Superior temporal gyrus (tissue), 1 donor: ENCODE measurements around the gene EXD3.

Experiments
- DNase-seq: peaks from one replicate; pipeline ENCODE4 v3.0.0-alpha.2; 2016; ENCODE audit errors: extremely low spot score

EXD3 gene

DNA sequence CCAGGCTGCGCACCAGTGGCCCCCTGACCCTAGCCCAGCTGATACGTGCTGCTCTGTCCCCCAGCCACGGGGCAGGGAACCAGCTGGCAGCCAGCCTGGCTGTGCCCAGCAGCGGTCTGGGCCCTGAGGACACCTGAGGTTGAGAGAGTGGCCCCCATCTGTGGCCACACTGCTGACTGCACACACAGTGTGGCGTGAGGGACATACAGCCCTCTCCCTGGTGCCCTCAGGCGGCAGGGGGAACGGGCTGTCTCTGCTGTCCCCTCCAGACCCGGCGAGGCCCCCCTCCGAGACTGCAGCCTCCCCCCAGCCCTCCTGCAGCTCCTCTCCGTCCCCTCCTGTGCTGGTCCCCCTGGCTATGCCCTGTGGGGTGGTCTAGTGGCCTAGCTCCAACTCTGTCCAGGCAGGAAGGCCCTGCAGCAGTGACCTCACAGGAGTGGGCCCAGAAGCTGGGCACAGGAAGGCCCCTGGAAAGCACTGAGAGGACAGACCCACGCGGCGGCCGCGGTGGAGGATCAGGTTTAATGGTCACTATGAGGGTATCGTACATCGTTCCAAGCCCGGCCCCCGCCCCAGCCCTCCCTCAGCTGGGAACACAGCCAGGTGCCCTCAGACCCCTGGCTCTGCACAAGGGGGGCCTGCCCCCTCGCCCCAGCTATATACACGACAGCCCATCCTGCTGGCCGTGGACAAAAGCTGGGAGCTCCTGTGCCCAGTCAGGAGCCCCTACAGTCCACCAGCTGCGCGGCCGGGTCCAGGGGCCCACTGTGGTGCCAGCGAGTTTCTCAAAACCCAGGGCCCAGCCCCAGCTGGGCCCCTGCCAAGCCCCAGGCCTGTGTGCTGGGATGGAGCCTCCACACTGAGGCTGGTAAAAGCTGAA is 25.0 kb upstream of the EXD3 start:
- no peak for DNase-seq

- no peak for DNase-seq
Observed at GRCh38 chr9:137446851-137447471, 24.0 kb upstream of the EXD3 start.

DNA sequence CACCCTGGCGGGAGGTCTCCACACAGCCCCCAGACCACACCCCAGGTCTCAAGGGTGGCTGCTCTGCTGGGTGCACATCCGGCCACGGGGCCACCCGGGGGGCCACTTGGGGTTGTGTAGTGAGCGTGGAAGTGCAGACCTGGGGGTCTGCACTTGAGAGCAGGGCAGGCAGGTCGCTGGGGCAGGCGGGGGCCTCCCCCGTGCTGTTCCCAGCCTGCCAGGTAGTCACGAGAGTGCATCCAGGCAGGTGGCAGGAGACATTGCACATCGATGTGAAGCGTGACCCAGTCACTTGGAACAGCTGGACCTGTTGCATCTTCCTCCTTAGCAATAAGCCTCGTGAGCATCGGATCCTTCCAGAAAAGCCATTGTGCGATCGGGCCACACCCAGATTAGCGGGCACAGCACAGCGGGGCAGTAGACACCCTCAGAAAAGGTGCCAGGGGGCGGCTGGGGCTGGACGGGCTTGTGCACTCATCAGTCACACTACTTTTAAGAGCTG is 23.0 kb upstream of the EXD3 start:
- DNase-seq: no peak

GRCh38 chr9:137445275-137445807 is 22.4 kb upstream of the EXD3 start:
- peak; percentile 83 for DNase-seq

DNA sequence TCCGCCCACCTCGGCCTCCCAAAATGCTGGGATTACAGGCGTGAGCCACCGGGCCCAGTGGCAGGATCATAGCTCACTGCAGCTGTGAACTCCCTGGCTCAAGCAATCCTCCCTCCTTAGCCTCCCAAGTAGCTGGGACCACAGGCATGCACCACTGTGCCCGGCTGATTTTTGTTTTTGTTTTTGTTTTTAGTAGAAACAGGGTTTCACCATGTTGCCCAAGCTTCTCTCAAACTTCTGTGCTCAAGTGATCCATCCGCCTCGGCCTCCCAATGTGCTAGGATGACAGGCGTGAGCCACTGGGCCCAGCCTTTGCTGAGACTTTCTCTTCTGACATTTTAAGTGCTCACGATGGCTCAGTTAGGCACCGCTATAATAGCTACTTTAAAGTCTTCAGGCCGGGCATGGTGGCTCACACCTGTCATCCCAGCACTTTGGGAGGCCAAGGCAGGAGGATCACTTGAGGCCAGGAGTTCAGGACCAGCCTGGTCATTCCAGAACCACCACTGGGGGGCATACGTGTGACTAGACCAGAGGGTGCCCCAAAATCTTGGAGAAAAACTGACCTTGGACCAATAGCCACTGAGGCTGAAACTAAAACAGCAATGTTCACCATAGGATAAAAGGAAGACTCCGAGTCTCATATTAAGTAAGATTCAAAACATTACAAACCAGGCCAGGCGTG is 21.3 kb upstream of the EXD3 start:
- no peak for DNase-seq

- no peak for DNase-seq
Observed at GRCh38 chr9:137441935-137442321, 19.0 kb upstream of the EXD3 start.

GRCh38 chr9:137441289-137441934 is 18.4 kb upstream of the EXD3 start, which contains the start of gene ENTPD8:
TSS of gene ENTPD8 (minus strand) at chr9:137441357. CDS start at chr9:137438285, 3,072 bp downstream.
- no peak for DNase-seq

DNA sequence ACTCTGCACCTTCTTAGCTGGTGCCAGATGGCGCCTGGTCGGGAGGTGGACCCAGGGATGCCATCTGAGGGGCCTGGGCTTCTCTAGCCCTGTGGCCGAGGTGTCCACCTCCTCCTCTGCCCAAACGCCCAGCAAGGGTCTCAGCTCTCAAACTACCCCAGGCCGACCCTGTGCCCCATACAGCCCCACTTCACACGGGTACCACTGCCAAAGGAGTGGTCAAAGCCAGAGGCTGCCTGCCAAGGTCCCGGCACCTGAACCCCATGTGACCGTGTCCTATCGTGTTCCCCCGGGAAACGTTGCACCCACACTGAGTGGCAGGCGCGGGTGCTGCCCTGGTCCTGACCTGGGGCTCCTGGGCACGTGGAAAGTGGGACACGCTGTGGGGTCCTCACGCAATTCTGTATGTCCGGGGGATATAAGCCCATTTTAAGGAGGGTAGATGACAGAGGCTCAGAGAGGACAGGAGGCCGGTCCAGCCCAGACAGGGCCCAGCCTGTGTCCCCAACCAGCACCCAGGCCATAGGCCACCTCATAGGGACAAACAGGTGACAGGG is 16.3 kb upstream of the EXD3 start:
- DNase-seq: no peak

- no peak for DNase-seq
Observed at GRCh38 chr9:137438591-137439157, 15.7 kb upstream of the EXD3 start.

DNA sequence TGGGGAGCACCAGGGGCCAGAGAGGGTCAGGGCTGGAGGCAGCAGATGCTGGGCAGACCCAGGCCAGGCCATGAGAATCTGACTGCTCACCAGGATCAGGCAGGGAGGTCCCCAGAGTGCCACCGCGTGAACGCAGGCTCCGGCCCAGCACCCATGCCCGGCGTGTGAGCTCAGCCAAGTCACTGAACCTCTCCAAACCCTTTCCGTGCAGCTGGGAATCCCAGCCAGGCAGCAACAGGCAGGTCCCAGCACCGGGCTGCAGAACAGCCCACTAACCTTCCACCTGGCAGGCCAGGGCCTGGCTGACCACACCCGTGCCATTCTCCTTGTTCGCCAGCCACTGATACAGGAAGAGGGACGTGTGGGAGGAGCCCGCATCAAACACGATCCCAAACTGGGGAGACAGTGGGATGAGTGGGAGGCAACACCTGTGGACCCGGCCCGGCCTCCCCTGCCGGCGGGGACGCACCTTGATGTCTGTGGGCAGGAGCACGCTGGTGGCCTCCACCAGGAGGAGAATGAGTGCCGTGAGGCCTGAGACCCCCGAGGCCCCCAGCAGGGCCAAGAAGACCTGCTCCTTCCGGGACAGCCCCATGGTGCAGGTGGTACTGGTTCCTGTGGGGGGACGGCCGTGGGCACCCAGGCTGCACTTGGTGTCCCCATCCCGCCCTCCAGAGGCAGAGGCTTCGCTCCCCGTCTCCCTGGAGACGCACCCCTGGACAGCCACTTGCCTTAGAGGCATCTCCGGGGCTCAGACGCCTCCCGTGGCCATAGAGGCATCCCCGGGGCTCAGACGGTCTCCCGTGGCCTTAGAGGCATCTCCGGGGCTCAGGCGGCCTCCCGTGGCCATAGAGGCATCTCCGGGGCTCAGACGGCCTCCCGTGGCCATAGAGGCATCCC is 15.0 kb upstream of the EXD3 start:
- no peak for DNase-seq

DNA sequence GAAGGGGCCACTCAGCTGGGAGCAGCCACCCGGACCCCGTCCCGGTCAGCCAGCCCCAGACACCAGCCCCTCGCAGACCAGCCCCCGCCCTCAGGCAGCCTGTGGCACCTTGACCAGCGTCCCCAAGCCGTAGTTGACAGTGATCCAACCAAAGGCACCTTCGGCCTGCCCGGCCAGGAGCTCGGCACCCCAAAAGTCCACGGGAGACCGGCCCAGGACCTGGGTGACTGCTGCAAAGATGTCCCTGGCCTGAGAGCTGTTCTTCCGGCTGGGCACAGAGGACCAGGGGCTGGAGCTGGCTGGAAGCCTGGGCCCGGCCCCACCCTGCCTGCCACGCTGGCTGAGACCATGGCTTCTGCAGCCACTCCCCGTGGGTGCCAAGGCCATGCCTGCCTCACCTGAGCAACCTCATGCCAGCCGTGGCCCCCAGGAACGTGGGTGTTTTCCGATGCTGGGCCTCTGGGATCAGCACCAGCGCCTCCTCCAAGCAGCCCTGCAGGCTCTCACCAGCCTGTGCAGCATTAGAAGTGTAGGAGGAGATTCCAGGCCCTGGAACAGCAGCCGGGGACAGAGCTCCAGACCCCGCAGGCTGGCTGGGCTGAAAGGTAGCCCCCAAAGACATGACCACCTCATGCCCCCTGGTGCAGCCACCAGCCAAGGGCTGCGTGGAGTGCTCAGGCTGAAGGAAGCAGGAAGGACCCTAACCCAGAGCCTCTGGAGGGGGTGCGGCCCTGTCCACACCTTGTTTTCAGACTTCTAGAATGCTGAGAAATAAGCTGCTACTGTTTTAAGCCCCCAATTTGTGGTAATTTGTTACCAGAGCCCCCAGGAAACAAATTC is 14.0 kb upstream of the EXD3 start:
- DNase-seq: no peak

- no peak for DNase-seq
Observed at GRCh38 chr9:137435980-137436760, 13.2 kb upstream of the EXD3 start.

DNA sequence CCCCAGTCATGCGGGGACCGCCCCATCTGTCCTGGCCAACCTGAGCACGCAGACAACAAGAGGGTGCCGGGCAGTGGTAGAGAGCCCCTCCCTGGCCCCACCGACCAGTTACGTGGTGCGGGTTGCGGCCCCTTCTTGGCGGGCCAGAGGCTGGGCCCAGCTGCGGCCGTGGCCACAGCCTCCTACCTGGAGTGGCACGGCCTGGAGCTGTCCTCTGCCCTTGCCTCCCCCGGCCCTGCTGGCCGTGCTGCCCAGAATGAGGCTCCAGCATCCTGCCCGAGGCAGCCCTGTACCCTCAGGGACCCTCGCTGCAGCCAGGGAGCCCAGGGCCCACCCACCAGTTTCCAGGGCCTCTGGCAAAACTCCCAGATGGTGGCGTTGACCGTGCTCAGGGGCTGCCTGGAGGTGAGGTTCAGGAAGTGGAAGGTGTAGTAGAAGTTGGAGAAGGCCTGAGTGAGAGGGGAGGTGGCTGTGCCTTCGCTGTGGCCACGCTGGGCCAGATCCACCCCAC is 12.5 kb upstream of the EXD3 start:
- DNase-seq: no peak

DNA sequence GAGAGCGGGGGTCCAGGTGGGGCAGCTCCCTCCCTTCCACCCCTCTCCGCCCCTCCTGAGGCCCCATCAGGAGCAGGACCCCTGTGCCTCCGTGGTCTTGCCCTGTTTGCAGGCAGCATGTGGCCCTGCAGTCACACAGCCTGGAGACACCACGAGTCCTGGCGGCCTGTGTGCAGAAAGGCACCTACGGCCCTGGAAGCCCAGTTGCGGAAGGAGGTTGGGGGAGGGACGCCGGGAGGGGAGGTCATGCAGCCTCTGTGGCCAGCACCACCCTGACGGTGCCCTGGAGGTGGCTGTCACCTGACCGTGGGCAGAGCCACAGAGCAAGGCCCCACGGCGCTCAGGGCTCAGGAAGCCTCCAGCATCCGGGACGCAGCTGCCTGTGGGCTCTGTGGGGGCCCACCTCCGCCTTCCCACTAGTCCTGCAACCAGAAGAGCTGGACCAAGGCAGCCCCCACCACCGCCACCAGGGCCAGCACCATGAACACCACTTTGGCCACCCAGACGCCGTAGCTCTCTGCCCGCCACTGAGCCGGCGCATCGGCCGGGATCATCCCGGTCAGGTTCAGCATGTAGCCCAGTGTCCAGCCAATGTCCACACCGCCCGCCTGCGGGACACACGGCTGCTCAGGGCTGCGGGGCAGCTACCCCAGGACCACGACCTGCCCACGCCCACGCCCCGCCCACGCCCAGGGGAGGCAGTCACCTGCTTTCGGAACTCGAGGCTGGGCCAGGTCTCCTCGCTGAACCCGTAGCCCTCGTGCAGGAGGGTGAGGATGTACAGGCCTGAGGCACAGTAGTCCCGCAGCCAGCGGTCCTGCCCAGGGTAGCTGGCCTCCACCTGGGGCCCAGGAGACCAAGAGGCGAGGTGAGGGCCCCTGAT is 11.8 kb upstream of the EXD3 start:
- DNase-seq: no peak

- DNase-seq: no peak
Observed at GRCh38 chr9:137433916-137434431, 11.0 kb upstream of the EXD3 start.

DNA sequence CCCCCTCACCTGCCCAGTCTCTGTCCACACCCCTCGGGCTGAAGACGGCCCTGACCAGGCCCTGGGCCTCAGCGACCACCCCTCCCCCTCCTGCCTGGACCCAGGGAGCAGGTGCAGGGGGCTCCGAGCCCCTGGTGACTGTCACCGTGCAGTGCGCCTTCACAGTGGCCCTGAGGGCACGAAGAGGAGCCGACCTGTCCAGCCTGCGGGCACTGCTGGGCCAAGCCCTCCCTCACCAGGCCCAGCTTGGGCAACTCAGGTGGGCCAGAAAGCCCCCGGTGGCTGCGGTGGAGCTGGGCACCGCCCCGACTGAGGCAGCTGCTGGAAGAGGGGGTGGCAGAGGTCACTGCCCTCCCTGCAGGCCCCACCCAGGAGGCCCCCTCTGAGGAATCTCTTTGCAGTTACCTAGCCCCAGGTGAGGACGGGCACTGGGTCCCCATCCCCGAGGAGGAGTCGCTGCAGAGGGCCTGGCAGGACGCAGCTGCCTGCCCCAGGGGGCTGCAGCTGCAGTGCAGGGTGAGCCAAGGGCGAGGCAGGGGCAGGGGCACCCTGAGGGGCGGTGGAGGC is 10.5 kb upstream of the EXD3 start:
- DNase-seq: no peak
